ENCODE results near the gene HVCN1. TPM values are rescaled to one million over a fixed set of nuclear protein-coding genes. Genes with fewer than 3 reads are reported as not detected.

HVCN1 gene
- total RNA-seq, 2 donors from 2014 or later, result 5.4 to 11.2 TPM

DNA sequence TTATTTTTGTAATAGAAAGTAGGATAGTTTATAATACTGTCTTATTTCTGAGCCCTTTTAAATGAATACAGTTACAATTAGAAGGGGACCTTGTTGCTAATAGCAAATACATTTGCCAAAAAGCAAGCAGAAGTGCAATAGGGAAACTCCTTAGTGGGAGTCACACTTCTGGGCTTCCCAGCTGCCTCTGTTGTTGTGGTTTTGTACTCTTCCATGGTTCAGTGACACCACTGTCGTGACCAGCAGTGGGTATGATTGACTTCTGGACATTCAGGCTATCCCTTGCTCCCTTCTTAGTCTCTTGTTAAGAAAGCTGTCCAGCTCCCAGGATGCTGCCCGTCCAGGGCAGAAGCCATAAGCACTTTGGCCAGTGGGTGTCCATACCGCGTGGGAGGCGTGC, 52.4 kb downstream of the HVCN1 start:
- Histone ChIP-seq H3K4me1 (replicated peaks) (no peaks in the 10 kb centered on the region), H3K27ac (no peak overlapping the region), H3K9me3 (no peaks in the 10 kb centered on the region), H3K27me3 (replicated peaks; ENCODE audit: insufficient read depth) (no peaks in the 10 kb centered on the region), H3K4me3 (no peak overlapping the region), H3K36me3 (no peaks in the 10 kb centered on the region)
- 95% methylated on average over 5 of the region's 5 CpGs for WGBS
- intact Hi-C loops (cut with DNase I), result no loop called here
- TF ChIP-seq POLR2AphosphoS5 (IDR thresholded peaks at IDR 0.05), result no peak
- no peak for DNase-seq (ENCODE audit: low spot score)

- Histone ChIP-seq H3K27ac (no peak overlapping the region), H3K4me3 (no peak overlapping the region), H3K9me3 (no peaks in the 10 kb centered on the region), H3K27me3 (replicated peaks; ENCODE audit: insufficient read depth) (no peaks in the 10 kb centered on the region), H3K4me1 (replicated peaks) (no peaks in the 10 kb centered on the region), H3K36me3 (no peaks in the 10 kb centered on the region)
- DNase-seq (ENCODE audit: low spot score), result no peak
- intact Hi-C loops (cut with DNase I), result no loop called here
- TF ChIP-seq POLR2A (IDR thresholded peaks at IDR 0.05) (no peak), POLR2AphosphoS5 (IDR thresholded peaks at IDR 0.05) (no peak)
- TF ChIP-seq, protein P1, sequence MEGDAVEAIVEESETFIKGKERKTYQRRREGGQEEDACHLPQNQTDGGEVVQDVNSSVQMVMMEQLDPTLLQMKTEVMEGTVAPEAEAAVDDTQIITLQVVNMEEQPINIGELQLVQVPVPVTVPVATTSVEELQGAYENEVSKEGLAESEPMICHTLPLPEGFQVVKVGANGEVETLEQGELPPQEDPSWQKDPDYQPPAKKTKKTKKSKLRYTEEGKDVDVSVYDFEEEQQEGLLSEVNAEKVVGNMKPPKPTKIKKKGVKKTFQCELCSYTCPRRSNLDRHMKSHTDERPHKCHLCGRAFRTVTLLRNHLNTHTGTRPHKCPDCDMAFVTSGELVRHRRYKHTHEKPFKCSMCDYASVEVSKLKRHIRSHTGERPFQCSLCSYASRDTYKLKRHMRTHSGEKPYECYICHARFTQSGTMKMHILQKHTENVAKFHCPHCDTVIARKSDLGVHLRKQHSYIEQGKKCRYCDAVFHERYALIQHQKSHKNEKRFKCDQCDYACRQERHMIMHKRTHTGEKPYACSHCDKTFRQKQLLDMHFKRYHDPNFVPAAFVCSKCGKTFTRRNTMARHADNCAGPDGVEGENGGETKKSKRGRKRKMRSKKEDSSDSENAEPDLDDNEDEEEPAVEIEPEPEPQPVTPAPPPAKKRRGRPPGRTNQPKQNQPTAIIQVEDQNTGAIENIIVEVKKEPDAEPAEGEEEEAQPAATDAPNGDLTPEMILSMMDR (IDR thresholded peaks at IDR 0.05), result no peak
These were observed 53.9 kb downstream of the HVCN1 start for GRCh38 chr12:110635055-110635454.

DNA sequence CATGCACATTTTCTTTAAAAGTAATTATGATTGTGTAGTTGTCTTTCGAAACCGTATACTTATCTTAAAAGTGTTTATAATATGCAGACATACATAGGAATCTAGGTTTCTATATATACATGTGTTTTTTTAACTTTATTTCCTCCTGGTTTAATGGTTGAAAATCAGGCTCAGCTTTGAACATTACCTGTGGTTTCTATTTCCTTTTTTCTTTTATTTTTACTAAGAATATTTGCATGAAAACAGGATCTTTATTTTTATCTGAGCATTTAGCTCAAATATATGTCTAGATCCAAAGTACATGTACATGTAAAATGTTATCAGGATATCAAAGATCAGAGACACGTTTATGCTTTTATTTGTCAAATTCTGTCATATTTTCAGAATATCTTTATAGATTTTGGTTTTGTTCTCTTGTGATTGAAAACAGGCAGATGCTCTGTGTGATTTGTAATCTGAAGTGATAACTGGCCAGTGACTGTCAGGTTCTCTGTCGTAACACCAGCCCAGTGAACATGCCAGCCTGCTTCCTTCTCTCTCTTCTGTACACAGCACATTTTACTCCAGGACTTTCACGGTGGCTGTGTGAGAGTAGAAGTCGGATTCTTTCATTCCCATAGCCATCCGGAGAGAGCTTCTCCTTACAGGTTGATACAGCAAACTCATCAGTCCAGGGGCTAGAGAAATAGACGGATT, 61.3 kb downstream of the HVCN1 start:
- no peaks in the 10 kb centered on the region for H3K27me3 ChIP-seq (replicated peaks; ENCODE audit: insufficient read depth)
- intact Hi-C loops (cut with DNase I), result no loop called here
- H3K36me3 ChIP-seq, result no peaks in the 10 kb centered on the region
- no peaks in the 10 kb centered on the region for H3K4me1 ChIP-seq (replicated peaks)
- H3K27ac ChIP-seq, result no peak overlapping the region
- no peaks in the 10 kb centered on the region for H3K9me3 ChIP-seq
- H3K4me3 ChIP-seq, result no peak overlapping the region
- no peak for DNase-seq (ENCODE audit: low spot score)
- no peak for TF ChIP-seq POLR2AphosphoS5 (IDR thresholded peaks at IDR 0.05)
- no peak for TF ChIP-seq POLR2A (IDR thresholded peaks at IDR 0.05)
- TF ChIP-seq, protein P1 (IDR thresholded peaks at IDR 0.05), result no peak
- 83% methylated on average over 8 of the region's 8 CpGs for WGBS

- TF ChIP-seq POLR2A (IDR thresholded peaks at IDR 0.05) (no peak), POLR2AphosphoS5 (IDR thresholded peaks at IDR 0.05) (no peak)
- TF ChIP-seq, protein P1 (IDR thresholded peaks at IDR 0.05), result no peak
- H3K27ac ChIP-seq, result no peak overlapping the region
- H3K36me3 ChIP-seq, result no peaks in the 10 kb centered on the region
- no peaks in the 10 kb centered on the region for H3K27me3 ChIP-seq (replicated peaks; ENCODE audit: insufficient read depth)
- DNase-seq (ENCODE audit: low spot score), result no peak
- H3K4me3 ChIP-seq, result no peak overlapping the region
- H3K9me3 ChIP-seq, result no peaks in the 10 kb centered on the region
- no peaks in the 10 kb centered on the region for H3K4me1 ChIP-seq (replicated peaks)
- 92% methylated on average over 3 of the region's 3 CpGs for WGBS
- intact Hi-C loops (cut with DNase I), result no loop called here
These were observed 66.3 kb downstream of the HVCN1 start for GRCh38 chr12:110622582-110622981.

DNA sequence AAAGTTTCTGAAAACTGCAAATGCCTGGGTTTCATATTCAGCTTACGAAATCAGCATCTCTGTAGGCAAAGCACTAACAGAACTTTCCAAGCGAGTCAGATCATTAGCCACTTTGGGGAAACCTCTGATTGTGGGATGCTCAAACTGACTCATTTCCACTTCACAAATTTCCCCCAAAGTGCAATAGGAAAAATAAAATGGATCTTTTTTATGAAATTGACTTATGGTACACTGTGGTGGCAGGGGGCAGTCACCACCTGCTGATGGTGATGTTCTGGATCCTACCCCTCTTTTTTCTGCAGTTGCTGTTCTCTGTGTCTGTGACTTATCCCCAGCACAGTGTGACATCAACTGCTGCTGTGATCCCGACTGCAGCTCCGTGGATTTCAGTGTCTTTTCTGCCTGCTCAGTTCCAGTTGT, 69.4 kb downstream of the HVCN1 start:
- Histone ChIP-seq H3K4me1 (replicated peaks) (no peaks in the 10 kb centered on the region), H3K27me3 (replicated peaks; ENCODE audit: insufficient read depth) (no peaks in the 10 kb centered on the region), H3K27ac (no peak overlapping the region), H3K9me3 (no peaks in the 10 kb centered on the region), H3K36me3 (no peaks in the 10 kb centered on the region), H3K4me3 (no peak overlapping the region)
- no peak for TF ChIP-seq POLR2AphosphoS5 (IDR thresholded peaks at IDR 0.05)
- TF ChIP-seq POLR2A (IDR thresholded peaks at IDR 0.05), result no peak
- TF ChIP-seq, protein P1 (IDR thresholded peaks at IDR 0.05), result no peak
- no peak for DNase-seq (ENCODE audit: low spot score)
- WGBS, result 87% methylated on average over 4 of the region's 4 CpGs
- intact Hi-C loops (cut with DNase I), result no loop called here
